GM12891 (cell line): Measurements from ENCODE around the gene COPZ1.

Source experiments
- POLR2A ChIP-seq: IDR thresholded peaks from 2 replicates; pipeline ENCODE4 v1.6.1; 2011; ENCODE audit warnings: low read depth, low read length, control low read depth
- POLR2AphosphoS5 ChIP-seq: IDR thresholded peaks from 2 replicates; pipeline ENCODE4 v1.6.1; 2011; ENCODE audit warnings: low read depth, low read length, control low read depth
- TAF1 ChIP-seq: IDR thresholded peaks from 2 replicates; pipeline ENCODE4 v1.6.1; 2011; ENCODE audit warnings: low read depth, low read length, control low read depth

- TF ChIP-seq POLR2AphosphoS5, result no peak
- no peak for TF ChIP-seq POLR2A
- TF ChIP-seq TAF1, result no peak
Measured at GRCh38 chr12:54392485-54393206, 67.7 kb downstream of the COPZ1 start.
